ENCODE measurements around the gene CALHM2.

CALHM2 gene

DNA sequence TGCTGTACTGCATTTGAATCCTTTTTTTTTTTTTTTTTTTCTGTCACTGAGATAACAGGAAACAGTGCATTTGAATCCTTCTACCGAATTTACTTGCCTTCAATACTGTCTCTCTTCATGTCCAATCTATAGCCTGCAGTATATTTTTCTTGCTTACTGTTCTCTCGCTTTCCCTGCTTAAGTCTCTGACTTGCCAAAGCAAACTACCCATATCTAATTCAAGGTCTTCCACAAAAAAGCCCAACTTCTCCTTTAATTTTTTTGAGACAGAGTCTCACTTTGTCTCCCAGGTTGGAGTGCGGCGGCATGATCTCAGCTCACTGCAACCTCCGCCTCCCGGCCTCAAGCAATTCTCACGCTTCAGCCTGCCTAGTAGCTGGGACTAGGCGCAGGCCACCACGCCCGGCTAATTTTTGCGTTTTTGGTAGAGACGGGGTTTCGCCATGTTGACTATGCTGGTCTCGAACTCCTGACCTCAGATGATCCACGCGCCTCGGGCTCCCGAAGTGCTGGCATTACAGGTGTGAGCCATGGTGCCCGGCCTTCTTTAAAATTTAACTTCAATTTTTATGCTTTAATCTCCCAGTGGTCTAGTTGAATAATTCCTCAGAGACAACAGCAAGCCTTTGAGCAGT is 54.9 kb downstream of the CALHM2 start:
- DNase-seq = no peak

GRCh38 chr10:103396789-103397087 is 55.4 kb downstream of the CALHM2 start:
- DNase-seq = no peak
